Measurements from ENCODE around the gene TAF1A.

TAF1A gene

DNA sequence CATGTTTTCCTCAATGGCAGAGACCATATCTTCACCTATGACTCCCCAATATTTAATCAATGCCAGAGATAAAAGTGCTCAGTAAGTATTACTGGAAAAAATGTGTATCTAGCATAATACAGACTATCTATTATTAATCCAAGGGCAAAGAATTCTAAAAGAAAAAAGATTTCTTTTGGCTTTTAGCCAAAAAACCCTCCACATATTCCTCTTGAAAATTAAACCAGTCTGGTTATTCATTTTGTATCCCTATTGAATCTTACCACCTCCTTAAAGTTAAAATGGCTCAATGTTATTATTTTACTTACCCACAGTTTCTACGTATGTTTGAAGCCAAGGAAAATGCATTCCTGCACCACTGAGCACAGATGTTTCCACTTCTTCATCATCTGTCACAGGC lies 1.6 kb downstream of the TAF1A start:
- Histone ChIP-seq H3K9ac (ENCODE audit: low read length) (no peak overlapping the region), H3K36me3 (ENCODE audit: control insufficient read depth, insufficient read depth, low read length) (peaks cover 1% of the 10 kb centered on the region), H3K4me1 (ENCODE audit: control insufficient read depth, insufficient read depth, low read length) (peaks cover 16% of the 10 kb centered on the region)

DNA sequence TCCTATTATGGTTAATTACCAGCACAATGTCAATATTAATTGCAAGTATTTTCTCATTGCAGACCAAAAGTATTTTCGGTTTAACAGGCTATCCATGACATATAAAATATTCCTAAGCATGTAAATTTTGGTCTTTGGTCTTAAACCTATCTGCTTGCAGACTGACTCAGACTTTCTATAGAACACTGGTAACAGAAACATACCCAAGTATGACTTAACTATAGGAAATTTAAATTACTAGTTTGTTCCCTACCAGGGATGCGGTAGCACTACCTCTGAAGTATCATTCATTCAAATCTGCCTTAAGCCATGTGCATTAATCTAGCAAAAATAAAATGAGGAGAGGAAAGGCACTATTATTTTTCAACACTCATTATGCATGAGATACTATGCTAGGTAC lies 2.9 kb downstream of the TAF1A start:
- Histone ChIP-seq H3K9me3 (ENCODE audit: control insufficient read depth, low read length) (no peaks in the 10 kb centered on the region), H3K9ac (ENCODE audit: low read length) (no peak overlapping the region), H3K4me3 (ENCODE audit: low read length) (no peak overlapping the region), H3K27me3 (ENCODE audit: control insufficient read depth, insufficient read depth, low read length) (no peaks in the 10 kb centered on the region), H3K4me1 (ENCODE audit: control insufficient read depth, insufficient read depth, low read length) (peaks cover 16% of the 10 kb centered on the region), H3K36me3 (ENCODE audit: control insufficient read depth, insufficient read depth, low read length) (peaks cover 7% of the 10 kb centered on the region)

More for the DNA sequence above, 1.6 kb downstream of the TAF1A start:
- Histone ChIP-seq H3K27me3 (ENCODE audit: control insufficient read depth, insufficient read depth, low read length) (no peaks in the 10 kb centered on the region), H3K4me3 (ENCODE audit: low read length) (no peak overlapping the region), H3K9me3 (ENCODE audit: control insufficient read depth, low read length) (no peaks in the 10 kb centered on the region)

- Histone ChIP-seq H3K27me3 (ENCODE audit: control insufficient read depth, insufficient read depth, low read length) (no peaks in the 10 kb centered on the region), H3K4me3 (ENCODE audit: low read length) (no peak overlapping the region)
Observed at GRCh38 chr1:222583079-222583478, 6.7 kb downstream of the TAF1A start.

GRCh38 chr1:222582099-222582774 lies 7.5 kb downstream of the TAF1A start:
- H3K9me3 ChIP-seq (ENCODE audit: control insufficient read depth, low read length) = no peaks in the 10 kb centered on the region
- peaks cover 5% of the 10 kb centered on the region for H3K4me1 ChIP-seq (ENCODE audit: control insufficient read depth, insufficient read depth, low read length)
- H3K27me3 ChIP-seq (ENCODE audit: control insufficient read depth, insufficient read depth, low read length) = no peaks in the 10 kb centered on the region
- peaks cover 7% of the 10 kb centered on the region for H3K36me3 ChIP-seq (ENCODE audit: control insufficient read depth, insufficient read depth, low read length)
- no peak overlapping the region for H3K9ac ChIP-seq (ENCODE audit: low read length)
- no peak overlapping the region for H3K4me3 ChIP-seq (ENCODE audit: low read length)

More at GRCh38 chr1:222583079-222583478, 6.7 kb downstream of the TAF1A start:
- no peak overlapping the region for H3K9ac ChIP-seq (ENCODE audit: low read length)
- H3K9me3 ChIP-seq (ENCODE audit: control insufficient read depth, low read length) = no peaks in the 10 kb centered on the region
- H3K4me1 ChIP-seq (ENCODE audit: control insufficient read depth, insufficient read depth, low read length) = peaks cover 6% of the 10 kb centered on the region
- H3K36me3 ChIP-seq (ENCODE audit: control insufficient read depth, insufficient read depth, low read length) = peaks cover 7% of the 10 kb centered on the region

DNA sequence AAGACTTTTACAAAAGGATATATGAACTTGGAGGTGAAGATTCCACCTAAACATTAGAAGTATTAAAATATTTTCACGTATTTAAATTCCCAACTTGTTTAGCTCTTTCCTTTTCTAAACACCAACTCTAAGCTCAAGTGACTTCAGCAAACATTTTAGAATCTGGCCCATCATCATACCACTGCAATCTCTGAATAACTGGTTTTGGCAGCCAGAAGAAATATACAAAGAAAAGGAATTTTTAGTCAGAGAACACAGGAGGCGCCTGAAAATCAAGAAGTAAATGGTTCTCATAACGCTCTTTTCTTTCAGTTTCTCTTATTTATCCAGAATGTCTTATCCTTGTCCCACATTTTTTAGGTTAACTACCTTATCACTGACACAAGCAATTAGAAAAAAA lies 10.4 kb downstream of the TAF1A start:
- Histone ChIP-seq H3K4me1 (ENCODE audit: control insufficient read depth, insufficient read depth, low read length) (no peaks in the 10 kb centered on the region), H3K27me3 (ENCODE audit: control insufficient read depth, insufficient read depth, low read length) (no peaks in the 10 kb centered on the region), H3K4me3 (ENCODE audit: low read length) (no peak overlapping the region), H3K9me3 (ENCODE audit: control insufficient read depth, low read length) (no peaks in the 10 kb centered on the region), H3K36me3 (ENCODE audit: control insufficient read depth, insufficient read depth, low read length) (peaks cover 7% of the 10 kb centered on the region), H3K9ac (ENCODE audit: low read length) (no peak overlapping the region)

DNA sequence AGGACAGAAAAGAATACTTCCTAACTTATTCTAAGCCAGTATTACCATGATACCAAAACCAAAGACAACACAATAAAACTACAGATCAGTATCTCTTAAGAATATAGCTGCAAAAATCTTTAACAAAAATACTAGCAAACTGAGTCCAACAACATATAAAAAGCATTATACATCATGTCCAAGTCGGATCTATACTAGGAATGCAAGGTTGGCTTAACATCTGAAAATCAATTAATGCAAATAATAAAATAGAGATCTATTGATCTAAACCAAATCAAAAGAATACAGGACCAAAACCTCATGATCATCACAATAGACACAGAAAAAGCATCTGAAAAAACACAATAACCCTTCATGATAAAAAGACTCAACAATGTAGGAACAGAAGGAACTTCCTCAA lies 18.9 kb downstream of the TAF1A start:
- Histone ChIP-seq H3K4me3 (ENCODE audit: low read length) (no peak overlapping the region), H3K4me1 (ENCODE audit: control insufficient read depth, insufficient read depth, low read length) (no peaks in the 10 kb centered on the region), H3K9me3 (ENCODE audit: control insufficient read depth, low read length) (no peaks in the 10 kb centered on the region), H3K27me3 (ENCODE audit: control insufficient read depth, insufficient read depth, low read length) (no peaks in the 10 kb centered on the region), H3K36me3 (ENCODE audit: control insufficient read depth, insufficient read depth, low read length) (no peaks in the 10 kb centered on the region), H3K9ac (ENCODE audit: low read length) (no peak overlapping the region)

- Histone ChIP-seq H3K9me3 (ENCODE audit: control insufficient read depth, low read length) (no peaks in the 10 kb centered on the region), H3K4me3 (ENCODE audit: low read length) (no peak overlapping the region), H3K27me3 (ENCODE audit: control insufficient read depth, insufficient read depth, low read length) (no peaks in the 10 kb centered on the region), H3K36me3 (ENCODE audit: control insufficient read depth, insufficient read depth, low read length) (no peaks in the 10 kb centered on the region), H3K9ac (ENCODE audit: low read length) (no peak overlapping the region), H3K4me1 (ENCODE audit: control insufficient read depth, insufficient read depth, low read length) (no peaks in the 10 kb centered on the region)
Observed at GRCh38 chr1:222561656-222562055, 28.1 kb downstream of the TAF1A start.

DNA sequence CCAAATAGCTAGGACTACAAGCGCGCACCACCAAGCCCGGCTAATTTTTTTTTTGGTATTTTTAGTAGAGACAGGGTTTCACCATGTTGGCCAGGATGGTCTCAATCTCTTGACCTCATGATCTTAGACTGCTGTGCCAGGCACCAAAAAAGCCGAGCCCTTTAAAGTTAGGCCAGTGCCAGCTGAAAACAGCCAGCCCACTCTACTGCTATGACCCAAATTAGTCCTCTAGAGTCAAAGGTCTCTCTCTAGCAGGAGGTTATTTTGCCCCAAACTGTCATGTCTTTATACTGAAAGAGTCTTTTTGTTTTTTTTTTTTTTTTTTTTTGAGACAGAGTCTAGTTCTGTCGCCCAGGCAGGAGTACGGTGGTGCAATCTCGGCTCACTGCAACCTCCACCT lies 32.2 kb downstream of the TAF1A start:
- no peaks in the 10 kb centered on the region for H3K36me3 ChIP-seq (ENCODE audit: control insufficient read depth, insufficient read depth, low read length)
- H3K9ac ChIP-seq (ENCODE audit: low read length) = no peak overlapping the region
- H3K9me3 ChIP-seq (ENCODE audit: control insufficient read depth, low read length) = no peaks in the 10 kb centered on the region
- no peaks in the 10 kb centered on the region for H3K27me3 ChIP-seq (ENCODE audit: control insufficient read depth, insufficient read depth, low read length)
- H3K4me1 ChIP-seq (ENCODE audit: control insufficient read depth, insufficient read depth, low read length) = no peaks in the 10 kb centered on the region
- H3K4me3 ChIP-seq (ENCODE audit: low read length) = no peak overlapping the region

GRCh38 chr1:222557148-222557547 lies 32.6 kb downstream of the TAF1A start:
- H3K36me3 ChIP-seq (ENCODE audit: control insufficient read depth, insufficient read depth, low read length) = no peaks in the 10 kb centered on the region
- no peak overlapping the region for H3K9ac ChIP-seq (ENCODE audit: low read length)
- no peaks in the 10 kb centered on the region for H3K9me3 ChIP-seq (ENCODE audit: control insufficient read depth, low read length)
- H3K4me1 ChIP-seq (ENCODE audit: control insufficient read depth, insufficient read depth, low read length) = no peaks in the 10 kb centered on the region
- no peaks in the 10 kb centered on the region for H3K27me3 ChIP-seq (ENCODE audit: control insufficient read depth, insufficient read depth, low read length)
- no peak overlapping the region for H3K4me3 ChIP-seq (ENCODE audit: low read length)

DNA sequence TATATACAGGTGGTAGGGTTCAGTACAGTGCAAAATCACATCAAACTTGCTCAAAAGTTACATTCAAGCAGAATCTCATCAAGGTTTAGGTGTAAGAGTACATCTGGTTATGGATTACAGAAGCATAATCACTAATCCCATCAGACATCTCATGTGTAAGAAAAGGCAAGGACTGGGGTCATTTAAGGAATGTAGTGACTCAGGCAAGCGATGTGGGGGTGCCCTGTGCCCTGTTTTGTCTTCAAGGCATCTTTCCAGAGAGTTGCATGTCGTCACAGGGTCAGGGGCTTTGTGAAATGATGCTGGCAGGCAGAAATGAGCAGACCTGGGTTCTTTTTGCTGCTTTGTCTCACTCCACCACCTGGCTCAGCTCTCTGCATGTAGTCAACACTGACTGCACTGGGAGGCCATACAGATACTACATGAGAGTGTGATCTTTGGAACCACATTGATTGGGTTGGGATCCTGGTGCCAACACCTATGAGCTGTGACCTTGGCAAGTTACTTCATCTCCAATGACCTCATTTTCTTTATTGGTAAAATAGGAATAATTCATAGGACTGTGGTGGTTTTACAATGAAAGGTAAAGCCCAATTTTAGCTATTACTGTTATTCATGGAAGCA lies 33.6 kb downstream of the TAF1A start:
- H3K9me3 ChIP-seq (ENCODE audit: control insufficient read depth, low read length) = no peaks in the 10 kb centered on the region
- H3K27me3 ChIP-seq (ENCODE audit: control insufficient read depth, insufficient read depth, low read length) = no peaks in the 10 kb centered on the region
- H3K9ac ChIP-seq (ENCODE audit: low read length) = no peak overlapping the region

GRCh38 chr1:222554177-222554576 lies 35.6 kb downstream of the TAF1A start:
- H3K9ac ChIP-seq (ENCODE audit: low read length) = no peak overlapping the region
- H3K36me3 ChIP-seq (ENCODE audit: control insufficient read depth, insufficient read depth, low read length) = no peaks in the 10 kb centered on the region
- no peaks in the 10 kb centered on the region for H3K9me3 ChIP-seq (ENCODE audit: control insufficient read depth, low read length)
- no peaks in the 10 kb centered on the region for H3K4me1 ChIP-seq (ENCODE audit: control insufficient read depth, insufficient read depth, low read length)
- no peak overlapping the region for H3K4me3 ChIP-seq (ENCODE audit: low read length)
- H3K27me3 ChIP-seq (ENCODE audit: control insufficient read depth, insufficient read depth, low read length) = no peaks in the 10 kb centered on the region

More for the DNA sequence above, 33.6 kb downstream of the TAF1A start:
- H3K4me3 ChIP-seq (ENCODE audit: low read length) = no peak overlapping the region
- no peaks in the 10 kb centered on the region for H3K4me1 ChIP-seq (ENCODE audit: control insufficient read depth, insufficient read depth, low read length)
- H3K36me3 ChIP-seq (ENCODE audit: control insufficient read depth, insufficient read depth, low read length) = no peaks in the 10 kb centered on the region

DNA sequence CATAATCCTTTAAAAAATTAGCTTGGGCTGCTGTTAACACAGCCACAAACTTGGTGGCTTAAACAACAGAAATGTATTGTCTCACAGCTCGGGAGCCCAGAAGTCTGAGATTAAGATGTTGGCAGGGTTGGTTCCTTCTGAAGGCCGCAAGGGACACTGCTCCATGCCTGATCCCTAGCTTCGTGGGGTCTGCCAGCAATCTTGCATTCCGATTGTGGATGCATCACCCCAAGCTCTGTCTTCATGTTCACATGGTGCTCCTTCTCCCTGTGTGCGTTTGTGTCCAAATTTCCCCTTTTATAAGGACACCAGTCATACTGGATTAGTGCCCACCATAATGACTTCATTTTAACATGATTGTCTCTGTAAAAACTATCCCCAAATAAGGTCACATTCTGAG lies 36.9 kb downstream of the TAF1A start:
- no peak overlapping the region for H3K9ac ChIP-seq (ENCODE audit: low read length)
- no peaks in the 10 kb centered on the region for H3K4me1 ChIP-seq (ENCODE audit: control insufficient read depth, insufficient read depth, low read length)
- H3K36me3 ChIP-seq (ENCODE audit: control insufficient read depth, insufficient read depth, low read length) = no peaks in the 10 kb centered on the region
- H3K9me3 ChIP-seq (ENCODE audit: control insufficient read depth, low read length) = no peaks in the 10 kb centered on the region
- H3K27me3 ChIP-seq (ENCODE audit: control insufficient read depth, insufficient read depth, low read length) = peaks cover under 1% of the 10 kb centered on the region
- H3K4me3 ChIP-seq (ENCODE audit: low read length) = no peak overlapping the region

All from mucosa of stomach (tissue), 1 donor.